Measurements from ENCODE around the gene TTLL11. TPM values are rescaled to one million over a fixed set of nuclear protein-coding genes. Genes with fewer than 3 reads are reported as not detected.

Gene TTLL11
- total RNA-seq, 4 donors from 2014 or later = 15.1 to 42.6 (median 29.1) TPM

DNA sequence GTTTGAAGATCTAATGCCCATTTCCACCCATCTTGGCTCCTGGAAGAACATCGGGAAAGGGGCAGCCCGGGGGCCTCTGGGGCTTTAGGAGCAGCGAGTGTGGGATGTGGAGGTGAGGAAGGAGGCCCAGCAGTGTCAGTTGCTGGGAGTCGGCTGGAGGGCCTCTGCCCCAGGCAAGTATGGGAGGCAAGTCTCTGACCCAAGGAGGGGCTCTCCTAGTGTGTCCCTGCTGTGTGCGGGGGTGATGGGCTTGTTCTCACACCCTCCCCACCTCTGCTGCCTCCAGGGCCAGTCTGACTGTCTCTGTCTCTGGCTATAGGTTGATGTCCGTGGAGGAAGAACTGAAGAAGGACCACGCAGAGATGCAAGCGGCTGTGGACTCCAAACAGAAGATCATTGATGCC is 312.0 kb downstream of the TTLL11 start:
- peaks cover 0 to 77% of the 10 kb centered on the region in 2 donors for H3K36me3 ChIP-seq

DNA sequence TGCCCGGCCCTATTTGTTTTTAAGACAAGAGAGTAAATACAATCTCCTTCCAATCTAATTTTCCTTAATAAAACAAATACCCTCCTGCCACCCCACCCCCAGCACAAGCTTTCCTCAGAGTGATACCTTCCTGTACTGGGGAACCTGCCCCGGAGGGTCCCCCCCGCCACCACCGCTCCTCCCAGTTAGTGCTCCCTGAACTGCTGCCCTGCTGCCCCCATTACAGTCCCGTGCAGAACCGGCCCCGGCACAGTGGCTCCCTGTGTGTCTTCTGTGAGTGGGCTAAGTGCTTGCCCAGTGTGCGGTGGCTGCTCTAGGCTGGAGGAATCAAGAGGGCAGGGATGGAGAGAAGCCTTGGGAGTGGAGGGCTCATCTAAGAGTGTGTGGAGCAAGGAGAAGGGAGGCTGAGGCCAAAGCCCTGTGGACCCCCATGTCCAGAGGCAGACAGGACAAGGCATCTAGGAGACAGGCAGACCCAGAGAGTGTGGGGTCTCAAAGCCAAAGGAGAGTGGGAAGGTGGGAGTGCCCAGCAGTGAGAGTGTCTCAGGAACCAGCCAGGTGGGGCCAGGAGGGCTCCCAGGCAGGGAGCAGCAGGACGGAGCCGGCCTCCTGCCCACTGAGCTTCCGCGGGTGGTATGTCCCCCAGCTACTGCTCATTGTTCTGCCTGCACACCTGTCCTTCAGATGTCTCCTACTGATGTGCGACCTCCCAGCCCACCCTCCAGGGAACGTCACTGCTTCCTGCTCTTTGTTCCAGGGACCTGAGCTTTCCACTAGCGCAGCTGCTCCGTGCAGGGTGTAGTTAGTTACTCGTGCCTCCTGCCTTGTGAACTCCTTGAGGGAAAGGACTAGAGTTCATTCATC is 312.7 kb downstream of the TTLL11 start:
- Histone ChIP-seq H3K4me3 (no peak overlapping the region), H3K27me3 (no peaks in the 10 kb centered on the region), H3K9me3 (peaks cover 0 to 4% (median 0%) of the 10 kb centered on the region in 3 donors), H3K4me1 (peaks cover 0 to 18% (median 0%) of the 10 kb centered on the region in 3 donors), H3K36me3 (peaks cover 0 to 77% of the 10 kb centered on the region in 2 donors), H3K27ac (peak overlapping the region in 3 of 4 donors; percentile 11 to 63 (median 55))
- no peak for ATAC-seq
- no peak for TF ChIP-seq CTCF (IDR thresholded peaks at IDR 0.05)
- TF ChIP-seq EP300 (IDR thresholded peaks at IDR 0.05) = no peak
- TF ChIP-seq POLR2AphosphoS5 (IDR thresholded peaks at IDR 0.05) = no peak
- TF ChIP-seq POLR2A (IDR thresholded peaks at IDR 0.05) = no peak
- WGBS, 2 donors (ENCODE audit: low coverage in 1 of 2) = 84 to 94% methylated on average over 2 to 13 of the region's 17 CpGs

More for the DNA sequence above, 312.0 kb downstream of the TTLL11 start:
- no peak for TF ChIP-seq POLR2A (IDR thresholded peaks at IDR 0.05)
- TF ChIP-seq POLR2AphosphoS5 (IDR thresholded peaks at IDR 0.05) = no peak
- TF ChIP-seq EP300 (IDR thresholded peaks at IDR 0.05) = no peak
- TF ChIP-seq CTCF (IDR thresholded peaks at IDR 0.05) = no peak
- Histone ChIP-seq H3K4me1 (peaks cover 0 to 18% (median 0%) of the 10 kb centered on the region in 3 donors), H3K27me3 (no peaks in the 10 kb centered on the region), H3K4me3 (no peak overlapping the region), H3K27ac (peak overlapping the region in 1 of 4 donors; percentile 63), H3K9me3 (peaks cover 0 to 4% (median 0%) of the 10 kb centered on the region in 3 donors)
- 100% methylated on average over 1 of the region's 8 CpGs; no CpG with 5 or more reads in 1 of the 2 donors for WGBS, 2 donors (ENCODE audit: low coverage in 1 of 2)
- ATAC-seq = no peak

DNA sequence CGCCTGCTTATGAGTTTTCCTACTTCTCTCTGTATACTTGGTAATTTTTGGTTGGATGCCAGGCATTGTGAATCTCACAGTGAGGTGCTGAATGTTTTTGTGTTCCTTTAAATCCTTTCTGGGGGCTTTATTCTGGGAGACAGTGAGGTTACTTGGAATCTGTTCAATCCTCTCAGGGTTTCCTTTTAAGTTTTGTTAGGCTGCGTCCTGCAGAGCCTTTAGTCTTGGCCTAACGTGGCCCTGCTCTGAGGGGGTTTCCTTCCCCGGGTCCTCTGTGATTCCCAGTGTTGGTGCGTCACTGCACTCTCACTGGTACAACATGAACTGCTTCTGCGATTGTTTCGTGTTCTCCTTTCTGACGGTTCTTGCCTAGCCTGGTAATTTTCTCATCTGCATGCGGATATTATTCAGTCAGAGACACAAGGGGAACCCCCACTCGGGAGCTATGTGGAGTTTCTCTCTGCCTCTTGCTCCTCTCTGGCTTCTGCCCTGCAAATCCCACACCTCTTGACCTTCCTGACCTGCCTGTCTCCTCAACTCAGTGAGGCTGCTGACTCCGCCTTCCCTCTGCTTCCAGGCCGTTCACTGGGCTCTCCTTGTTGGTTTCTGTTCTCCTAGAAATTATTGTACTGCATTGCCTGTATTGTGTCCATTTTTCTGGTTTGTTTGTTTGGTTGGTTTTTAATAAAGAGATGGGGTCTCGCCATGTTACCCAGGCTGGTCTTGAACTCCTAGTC is 313.6 kb downstream of the TTLL11 start:
- Histone ChIP-seq H3K36me3 (peaks cover 0 to 77% of the 10 kb centered on the region in 2 donors), H3K9me3 (peaks cover 0 to 4% (median 0%) of the 10 kb centered on the region in 3 donors), H3K4me3 (no peak overlapping the region), H3K27me3 (no peaks in the 10 kb centered on the region), H3K4me1 (peaks cover 0 to 18% (median 0%) of the 10 kb centered on the region in 3 donors), H3K27ac (peak overlapping the region in 3 of 4 donors; percentile 11 to 63 (median 55))
- TF ChIP-seq EP300 (IDR thresholded peaks at IDR 0.05) (no peak), POLR2AphosphoS5 (IDR thresholded peaks at IDR 0.05) (peak; percentile 31), CTCF (IDR thresholded peaks at IDR 0.05) (no peak)
- WGBS, 2 donors (ENCODE audit: low coverage in 1 of 2) = 26 to 63% methylated on average over 11 to 13 of the region's 13 CpGs
- ATAC-seq = peak; percentile 48

DNA sequence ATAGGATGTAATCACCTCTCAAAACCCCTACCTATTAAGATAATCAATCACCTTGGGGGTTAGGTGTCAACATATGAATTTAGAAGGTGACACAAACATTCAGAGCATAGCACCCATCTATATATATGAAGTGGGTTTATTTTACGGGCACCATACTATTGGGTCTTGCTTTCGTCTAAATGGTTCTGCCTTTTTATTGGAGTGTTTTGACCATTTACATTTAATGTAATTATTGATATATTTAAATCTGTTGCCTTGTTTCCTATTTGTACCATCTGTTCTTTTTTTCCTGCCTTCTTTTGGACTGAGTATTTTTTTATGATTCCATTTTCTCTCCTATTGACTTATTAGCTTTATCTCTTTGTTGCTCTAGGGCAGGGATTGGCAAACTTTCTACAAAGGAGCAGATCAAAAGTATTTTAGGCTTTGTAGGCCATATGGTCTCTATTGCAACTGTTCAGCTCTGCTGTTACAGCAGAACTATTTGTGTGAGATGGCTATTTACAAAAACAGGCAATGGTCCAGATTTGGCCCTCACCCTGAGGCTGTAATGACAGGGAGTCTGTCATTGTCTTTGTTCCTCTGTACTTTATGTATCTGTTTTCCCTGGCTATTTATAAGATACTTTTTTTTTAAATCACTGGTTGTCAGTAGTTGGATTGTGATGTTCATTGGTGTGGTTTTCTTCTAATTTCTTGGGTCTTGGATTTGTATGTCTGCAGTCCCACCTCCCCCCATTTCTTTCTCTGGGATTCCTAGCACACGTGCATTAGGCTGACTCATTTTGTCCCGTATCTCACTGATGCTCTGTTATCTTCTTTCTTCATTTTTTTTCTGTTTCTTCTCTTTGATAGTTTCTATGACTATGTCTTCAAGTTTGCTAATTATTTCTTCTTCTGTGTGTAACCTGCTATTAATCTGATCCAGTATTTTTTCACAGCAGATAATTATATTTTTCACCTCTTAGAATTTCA is 314.6 kb downstream of the TTLL11 start:
- no peaks in the 10 kb centered on the region for H3K27me3 ChIP-seq
- 70 to 93% methylated on average over 3 to 4 of the region's 4 CpGs for WGBS, 2 donors (ENCODE audit: low coverage in 1 of 2)
- H3K4me1 ChIP-seq = peaks cover 0 to 18% (median 0%) of the 10 kb centered on the region in 3 donors
- H3K4me3 ChIP-seq = no peak overlapping the region
- ATAC-seq = no peak
- TF ChIP-seq EP300 (IDR thresholded peaks at IDR 0.05) = no peak
- no peak for TF ChIP-seq CTCF (IDR thresholded peaks at IDR 0.05)
- TF ChIP-seq POLR2AphosphoS5 (IDR thresholded peaks at IDR 0.05) = no peak
- no peak for TF ChIP-seq POLR2A (IDR thresholded peaks at IDR 0.05)
- peaks cover 0 to 4% (median 0%) of the 10 kb centered on the region in 3 donors for H3K9me3 ChIP-seq
- peaks cover 0 to 77% of the 10 kb centered on the region in 2 donors for H3K36me3 ChIP-seq
- H3K27ac ChIP-seq = peak overlapping the region in 2 of 4 donors; percentile 55 to 63

All from gastroesophageal sphincter (tissue), 4 donors.